ENCODE data around the gene MAGEL2.
A peak's percentile ranks its signal among the peaks of the same experiment; 100 is the strongest.

Gene MAGEL2

GRCh38 chr15:23647421-23648370, at the start of gene MAGEL2:
Gene MAGEL2, minus strand, starts transcription at chr15:23647867. Its CDS starts 125 bp downstream, at chr15:23647742.
- peak within 1 kb of the TSS; percentile 29; the same call in 1 of the 2 replicates for H3K4me3 ChIP-seq (ENCODE audit: low read depth, low read length)
- peaks cover 30% of the 10 kb centered on the region for H3K27me3 ChIP-seq (ENCODE audit: insufficient read depth, low read length)
- H3K79me2 ChIP-seq (ENCODE audit: control insufficient read depth, insufficient read depth, low read length, unreplicated experiment): no peaks in the 10 kb centered on the region
- no peaks in the 10 kb centered on the region for H3K36me3 ChIP-seq (ENCODE audit: insufficient read depth, low read length)
- no peak within 1 kb of the TSS for H2AFZ ChIP-seq (ENCODE audit: low read length, unreplicated experiment)
- H3K27ac ChIP-seq (ENCODE audit: low read depth, low read length): no peak within 1 kb of the TSS
- H3K4me1 ChIP-seq (ENCODE audit: control insufficient read depth, insufficient read depth, low read length, unreplicated experiment): no peaks in the 10 kb centered on the region

GRCh38 chr15:23695282-23695681, 47.6 kb upstream of the MAGEL2 start:
- Histone ChIP-seq H3K4me3 (ENCODE audit: low read depth, low read length) (no peak overlapping the region), H3K27me3 (ENCODE audit: insufficient read depth, low read length) (no peaks in the 10 kb centered on the region), H3K79me2 (ENCODE audit: control insufficient read depth, insufficient read depth, low read length, unreplicated experiment) (no peaks in the 10 kb centered on the region), H3K4me1 (ENCODE audit: control insufficient read depth, insufficient read depth, low read length, unreplicated experiment) (no peaks in the 10 kb centered on the region), H2AFZ (ENCODE audit: low read length, unreplicated experiment) (no peak overlapping the region), H3K36me3 (ENCODE audit: insufficient read depth, low read length) (no peaks in the 10 kb centered on the region), H3K27ac (ENCODE audit: low read depth, low read length) (no peak overlapping the region)

GRCh38 chr15:23694592-23694991, 46.9 kb upstream of the MAGEL2 start:
- Histone ChIP-seq H3K27me3 (ENCODE audit: insufficient read depth, low read length) (no peaks in the 10 kb centered on the region), H3K79me2 (ENCODE audit: control insufficient read depth, insufficient read depth, low read length, unreplicated experiment) (no peaks in the 10 kb centered on the region), H3K4me3 (ENCODE audit: low read depth, low read length) (no peak overlapping the region), H3K4me1 (ENCODE audit: control insufficient read depth, insufficient read depth, low read length, unreplicated experiment) (no peaks in the 10 kb centered on the region), H3K36me3 (ENCODE audit: insufficient read depth, low read length) (no peaks in the 10 kb centered on the region), H2AFZ (ENCODE audit: low read length, unreplicated experiment) (no peak overlapping the region), H3K27ac (ENCODE audit: low read depth, low read length) (no peak overlapping the region)

DNA sequence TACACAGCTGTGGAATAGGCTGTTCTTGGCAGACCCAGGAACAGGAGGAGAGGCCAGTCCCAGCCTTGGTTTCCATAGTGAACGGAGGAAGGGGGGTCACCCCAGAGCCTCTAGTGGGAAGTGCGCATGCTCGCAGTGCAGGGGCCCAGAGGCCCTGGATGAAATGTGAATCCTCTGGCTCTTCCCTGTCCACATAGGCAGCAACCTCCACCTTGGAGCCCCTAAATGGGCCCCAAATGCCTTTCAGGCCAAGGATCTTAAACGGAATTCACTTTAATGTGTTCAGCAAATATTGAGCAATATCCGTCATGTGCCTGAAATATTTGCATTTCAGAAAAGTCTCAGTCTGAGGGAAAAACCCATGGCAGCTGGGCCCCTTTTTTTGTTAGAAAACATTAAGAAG, 42.8 kb upstream of the MAGEL2 start:
- Histone ChIP-seq H2AFZ (ENCODE audit: low read length, unreplicated experiment) (no peak overlapping the region), H3K27me3 (ENCODE audit: insufficient read depth, low read length) (no peaks in the 10 kb centered on the region), H3K79me2 (ENCODE audit: control insufficient read depth, insufficient read depth, low read length, unreplicated experiment) (no peaks in the 10 kb centered on the region), H3K36me3 (ENCODE audit: insufficient read depth, low read length) (no peaks in the 10 kb centered on the region), H3K4me1 (ENCODE audit: control insufficient read depth, insufficient read depth, low read length, unreplicated experiment) (no peaks in the 10 kb centered on the region), H3K4me3 (ENCODE audit: low read depth, low read length) (no peak overlapping the region), H3K27ac (ENCODE audit: low read depth, low read length) (no peak overlapping the region)

GRCh38 chr15:23690015-23690414, 42.3 kb upstream of the MAGEL2 start:
- Histone ChIP-seq H2AFZ (ENCODE audit: low read length, unreplicated experiment) (no peak overlapping the region), H3K4me1 (ENCODE audit: control insufficient read depth, insufficient read depth, low read length, unreplicated experiment) (no peaks in the 10 kb centered on the region), H3K36me3 (ENCODE audit: insufficient read depth, low read length) (no peaks in the 10 kb centered on the region), H3K79me2 (ENCODE audit: control insufficient read depth, insufficient read depth, low read length, unreplicated experiment) (no peaks in the 10 kb centered on the region), H3K4me3 (ENCODE audit: low read depth, low read length) (no peak overlapping the region), H3K27ac (ENCODE audit: low read depth, low read length) (no peak overlapping the region), H3K27me3 (ENCODE audit: insufficient read depth, low read length) (no peaks in the 10 kb centered on the region)

DNA sequence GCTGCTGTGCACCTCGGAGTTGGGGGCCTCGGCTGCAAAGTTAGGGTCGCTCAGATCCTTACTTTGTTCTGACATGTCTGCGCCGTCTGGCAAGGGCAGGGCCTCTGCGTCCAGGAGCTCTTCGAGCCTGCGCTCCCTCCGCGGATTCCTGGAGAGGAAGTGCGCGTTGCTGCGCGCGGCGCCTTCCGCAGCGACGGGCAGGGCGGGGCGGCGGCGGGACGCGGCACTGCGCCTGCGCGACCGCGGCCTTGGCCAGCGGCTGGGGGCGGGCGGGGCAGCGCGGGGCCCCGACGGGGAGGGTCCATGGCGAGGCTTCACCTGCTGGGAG, 39.4 kb upstream of the MAGEL2 start, which contains the start of gene NDN:
TSS of gene NDN (minus strand) at position 163 of the 328 bp plus-strand sequence. CDS start at position 75, 88 bp downstream.
- Histone ChIP-seq H3K27me3 (ENCODE audit: insufficient read depth, low read length) (no peaks in the 10 kb centered on the region), H3K79me2 (ENCODE audit: control insufficient read depth, insufficient read depth, low read length, unreplicated experiment) (no peaks in the 10 kb centered on the region), H2AFZ (ENCODE audit: low read length, unreplicated experiment) (no peak within 1 kb of the TSS), H3K27ac (ENCODE audit: low read depth, low read length) (no peak within 1 kb of the TSS), H3K4me3 (ENCODE audit: low read depth, low read length) (peak within 1 kb of the TSS; percentile 76), H3K36me3 (ENCODE audit: insufficient read depth, low read length) (no peaks in the 10 kb centered on the region), H3K4me1 (ENCODE audit: control insufficient read depth, insufficient read depth, low read length, unreplicated experiment) (no peaks in the 10 kb centered on the region)

DNA sequence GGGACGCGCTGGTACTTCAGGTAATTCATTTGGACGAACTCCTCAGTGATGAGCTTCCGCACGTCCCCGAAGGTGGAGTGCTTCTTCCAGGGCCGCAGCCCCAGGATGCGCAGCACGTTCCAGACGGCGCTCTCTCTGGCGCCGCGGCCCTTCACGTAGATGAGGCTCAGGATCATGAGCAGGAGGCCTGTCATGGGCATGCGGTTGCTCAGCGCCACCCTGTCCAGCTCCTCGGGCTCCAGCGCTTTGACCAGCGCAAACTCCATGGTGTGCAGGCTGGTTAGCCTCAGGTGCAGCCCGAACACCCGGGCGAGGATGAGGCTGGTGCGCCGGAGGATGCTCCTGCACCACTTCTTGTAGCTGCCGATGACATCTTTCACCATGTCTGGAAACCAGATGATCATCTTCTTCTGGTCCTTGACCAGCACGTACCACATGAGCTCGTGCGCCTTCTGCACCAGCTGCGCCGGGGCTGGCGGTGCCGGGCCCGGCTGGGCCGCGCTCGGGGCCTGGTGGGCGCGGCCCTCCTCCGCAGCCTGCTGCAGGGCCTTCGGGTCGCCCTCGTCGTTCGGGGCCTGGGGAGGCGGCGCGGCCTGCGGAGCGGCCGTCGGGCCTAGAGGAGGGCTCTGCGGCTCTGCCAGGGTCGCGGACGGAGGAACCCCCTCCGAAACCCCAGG, 38.9 kb upstream of the MAGEL2 start:
- Histone ChIP-seq H3K4me3 (ENCODE audit: low read depth, low read length) (peak overlapping the region; percentile 76), H2AFZ (ENCODE audit: low read length, unreplicated experiment) (no peak overlapping the region)

DNA sequence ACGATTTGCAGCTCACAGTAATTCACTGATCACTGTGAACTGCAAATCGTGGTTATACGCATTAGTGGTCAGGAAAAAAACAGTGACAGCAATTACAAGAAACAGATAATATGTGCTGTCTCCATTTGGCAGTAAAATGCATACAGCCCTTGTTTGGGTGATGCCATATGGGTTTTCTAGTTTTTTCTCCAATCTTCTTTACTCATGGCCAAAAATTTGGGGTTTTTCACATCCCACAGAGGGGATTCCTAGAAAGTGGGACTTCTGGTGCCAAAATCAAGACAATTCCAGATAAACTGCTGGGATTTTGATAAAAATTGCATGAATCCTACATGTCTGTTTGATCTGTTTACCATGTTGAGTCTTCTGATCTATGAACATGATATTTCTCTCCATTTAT, 23.8 kb upstream of the MAGEL2 start:
- Histone ChIP-seq H3K27ac (ENCODE audit: low read depth, low read length) (no peak overlapping the region), H3K4me3 (ENCODE audit: low read depth, low read length) (no peak overlapping the region), H3K79me2 (ENCODE audit: control insufficient read depth, insufficient read depth, low read length, unreplicated experiment) (no peaks in the 10 kb centered on the region), H3K27me3 (ENCODE audit: insufficient read depth, low read length) (no peaks in the 10 kb centered on the region), H3K36me3 (ENCODE audit: insufficient read depth, low read length) (no peaks in the 10 kb centered on the region), H3K4me1 (ENCODE audit: control insufficient read depth, insufficient read depth, low read length, unreplicated experiment) (no peaks in the 10 kb centered on the region), H2AFZ (ENCODE audit: low read length, unreplicated experiment) (no peak overlapping the region)

More for the DNA sequence above, 38.9 kb upstream of the MAGEL2 start:
- H3K4me1 ChIP-seq (ENCODE audit: control insufficient read depth, insufficient read depth, low read length, unreplicated experiment): no peaks in the 10 kb centered on the region
- no peaks in the 10 kb centered on the region for H3K79me2 ChIP-seq (ENCODE audit: control insufficient read depth, insufficient read depth, low read length, unreplicated experiment)
- H3K27ac ChIP-seq (ENCODE audit: low read depth, low read length): no peak overlapping the region
- no peaks in the 10 kb centered on the region for H3K36me3 ChIP-seq (ENCODE audit: insufficient read depth, low read length)
- no peaks in the 10 kb centered on the region for H3K27me3 ChIP-seq (ENCODE audit: insufficient read depth, low read length)

DNA sequence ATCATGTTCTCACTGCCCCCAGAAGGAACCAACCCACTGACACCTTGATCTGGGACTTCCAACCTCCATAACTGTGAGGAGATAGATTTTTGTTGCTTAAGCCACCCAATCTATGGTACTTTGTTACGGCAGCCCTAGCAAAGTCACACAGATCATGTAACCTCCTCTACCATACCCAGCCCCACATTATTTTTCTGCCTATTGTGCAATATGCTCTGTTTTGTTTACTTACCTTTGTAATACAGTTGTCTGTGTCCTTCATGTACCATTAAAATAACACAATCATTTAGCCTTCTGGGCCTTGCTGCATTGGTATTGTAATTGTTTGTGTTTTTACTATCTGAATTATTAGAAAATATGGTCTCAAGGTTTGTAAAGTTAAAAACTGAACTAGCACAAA, 23.3 kb upstream of the MAGEL2 start:
- no peak overlapping the region for H2AFZ ChIP-seq (ENCODE audit: low read length, unreplicated experiment)
- no peaks in the 10 kb centered on the region for H3K79me2 ChIP-seq (ENCODE audit: control insufficient read depth, insufficient read depth, low read length, unreplicated experiment)
- no peak overlapping the region for H3K4me3 ChIP-seq (ENCODE audit: low read depth, low read length)
- H3K27me3 ChIP-seq (ENCODE audit: insufficient read depth, low read length): no peaks in the 10 kb centered on the region
- no peaks in the 10 kb centered on the region for H3K36me3 ChIP-seq (ENCODE audit: insufficient read depth, low read length)
- H3K4me1 ChIP-seq (ENCODE audit: control insufficient read depth, insufficient read depth, low read length, unreplicated experiment): no peaks in the 10 kb centered on the region
- H3K27ac ChIP-seq (ENCODE audit: low read depth, low read length): no peak overlapping the region

- H3K4me3 ChIP-seq (ENCODE audit: low read depth, low read length): no peak overlapping the region
- H3K27me3 ChIP-seq (ENCODE audit: insufficient read depth, low read length): no peaks in the 10 kb centered on the region
- H3K36me3 ChIP-seq (ENCODE audit: insufficient read depth, low read length): no peaks in the 10 kb centered on the region
- no peak overlapping the region for H3K27ac ChIP-seq (ENCODE audit: low read depth, low read length)
- H3K79me2 ChIP-seq (ENCODE audit: control insufficient read depth, insufficient read depth, low read length, unreplicated experiment): no peaks in the 10 kb centered on the region
- H3K4me1 ChIP-seq (ENCODE audit: control insufficient read depth, insufficient read depth, low read length, unreplicated experiment): no peaks in the 10 kb centered on the region
- H2AFZ ChIP-seq (ENCODE audit: low read length, unreplicated experiment): no peak overlapping the region
Observed at GRCh38 chr15:23663232-23663631, 15.6 kb upstream of the MAGEL2 start.
